GM23248 (cell line): ENCODE data around the gene SCLT1.

Experiments used
- EZH2 ChIP-seq: fragments of 200-600 bp; sonication (generic); IDR thresholded peaks from 2 replicates; pipeline ENCODE4 v1.6.1; 2018; ENCODE audit warnings: antibody characterized with exemption, mild to moderate bottlenecking; ENCODE audit not compliant: insufficient read depth, poor library complexity, severe bottlenecking
- EZH2phosphoT487 ChIP-seq: fragments of 200-600 bp; sonication (generic); IDR thresholded peaks from 2 replicates; pipeline ENCODE4 v1.6.1; 2018; ENCODE audit warnings: antibody characterized with exemption, moderate library complexity, mild to moderate bottlenecking, low read depth; ENCODE audit not compliant: insufficient read depth

DNA sequence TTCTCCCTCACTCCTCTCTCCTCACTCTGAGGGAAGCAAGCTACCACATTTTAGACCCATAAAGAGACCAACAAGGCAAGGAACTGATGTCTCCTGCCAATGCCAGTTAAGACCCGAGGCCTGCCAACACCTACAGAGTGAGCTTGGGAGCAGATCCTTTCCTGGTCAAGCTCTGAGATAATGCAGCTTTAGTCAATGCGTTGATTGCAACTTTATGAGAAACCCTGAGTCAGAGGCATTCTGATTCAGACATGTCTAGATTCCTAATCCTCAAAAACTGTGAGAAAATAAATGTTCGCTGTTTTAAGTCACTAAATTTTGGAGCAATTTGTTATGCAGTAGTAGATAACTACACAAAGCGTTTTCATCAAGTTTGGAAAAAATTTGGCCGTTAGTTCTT, 168.4 kb downstream of the SCLT1 start:
- TF ChIP-seq EZH2phosphoT487: no peak
- no peak for TF ChIP-seq EZH2
